GM18870 (cell line): ENCODE results near the gene ZDBF2.
A peak's percentile ranks its signal among the peaks of the same experiment; 100 is the strongest.
"Not testable (repeated sequence)": the region's sequence is repeated elsewhere in the genome, so short reads cannot be mapped to it uniquely, and the experiment has no call there.

Experiments used
- ATAC-seq: cut with Tn5 transposase; IDR thresholded peaks from one replicate; pipeline ENCODE4 v1.9.1; 2021; ENCODE audit warnings: moderate library complexity; ENCODE audit not compliant: unreplicated experiment

The ZDBF2 gene

GRCh38 chr2:206274434-206275311, at the start of gene ZDBF2:
Gene ZDBF2, plus strand, starts transcription at chr2:206274663. Its CDS starts 7,187 bp downstream, at chr2:206281850.
- ATAC-seq = peak; percentile 50

DNA sequence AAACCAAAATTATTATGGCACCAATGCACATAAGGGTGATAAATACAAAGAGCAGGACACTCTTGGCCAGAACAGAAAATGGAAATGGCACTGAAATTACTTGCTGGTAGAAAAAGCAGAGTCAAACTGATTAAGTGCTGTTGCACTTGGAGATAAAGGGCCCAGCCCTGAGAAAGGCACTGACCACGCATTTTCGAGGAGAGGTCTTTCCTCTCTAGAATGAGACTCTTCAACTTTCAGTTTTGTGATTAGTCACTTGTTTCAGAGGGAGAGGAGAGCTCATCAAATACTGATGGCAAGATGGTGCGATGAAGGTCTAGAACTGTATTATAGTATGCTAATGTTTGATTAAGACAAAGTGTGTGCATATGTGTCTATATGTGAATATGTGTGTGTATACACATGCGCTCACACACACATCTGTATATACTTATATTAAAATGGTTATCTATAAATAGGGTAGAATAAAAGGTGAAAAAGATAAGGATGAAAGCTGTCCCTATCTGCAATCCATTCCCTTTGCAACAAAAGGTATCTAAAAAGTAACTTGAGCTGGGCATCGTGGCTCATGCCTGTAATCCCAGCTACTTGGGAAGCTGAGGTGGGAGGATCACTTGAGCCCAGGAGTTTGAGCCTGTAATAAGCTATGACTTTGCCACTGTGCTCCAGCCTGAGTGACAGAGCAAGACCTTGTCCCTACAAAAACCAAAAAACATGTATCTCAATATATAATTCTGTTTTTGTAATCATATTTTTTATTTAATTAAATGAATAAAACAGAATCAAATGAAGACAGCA, 48.8 kb upstream of the ZDBF2 start:
- peak; percentile 98 for ATAC-seq

DNA sequence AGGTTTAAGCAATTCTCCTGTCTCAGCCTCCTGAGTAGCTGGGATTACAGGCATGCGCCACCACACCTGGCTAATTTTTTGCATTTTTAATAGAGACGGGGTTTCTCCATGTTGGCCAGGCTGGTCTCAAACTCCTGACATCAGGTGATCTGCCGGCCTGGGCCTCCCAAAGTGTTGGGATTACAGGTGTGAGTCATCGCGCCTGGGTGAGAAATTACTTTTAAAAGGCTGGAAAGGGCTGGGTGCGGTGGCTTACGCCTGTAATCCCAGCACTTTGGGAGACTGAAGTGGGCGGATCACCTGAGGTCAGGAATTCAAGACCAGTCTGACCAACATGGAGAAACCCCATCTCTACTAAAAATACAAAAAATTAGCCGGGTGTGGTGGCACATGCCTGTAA, 45.8 kb upstream of the ZDBF2 start:
- not testable (repeated sequence) for ATAC-seq

DNA sequence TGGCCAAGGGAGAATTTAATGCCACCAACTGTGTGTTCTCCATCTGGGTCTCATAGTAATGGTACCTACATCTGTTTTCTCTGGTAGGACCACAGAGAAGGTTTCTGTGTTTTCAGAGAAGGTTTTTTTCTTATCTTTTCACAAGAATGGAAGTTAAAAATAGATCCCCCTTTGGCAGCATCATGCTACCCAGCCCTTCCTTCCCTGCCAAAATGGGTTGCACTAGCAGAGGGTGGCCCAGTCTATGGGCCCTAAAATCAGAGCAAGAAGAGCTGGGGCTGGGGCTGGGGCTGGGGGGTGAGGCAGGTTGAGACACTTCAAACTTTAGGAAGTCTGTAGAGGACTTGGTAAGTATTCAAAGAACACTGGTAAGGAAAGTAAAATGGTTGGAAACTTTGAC, 44.8 kb upstream of the ZDBF2 start:
- ATAC-seq = no peak

DNA sequence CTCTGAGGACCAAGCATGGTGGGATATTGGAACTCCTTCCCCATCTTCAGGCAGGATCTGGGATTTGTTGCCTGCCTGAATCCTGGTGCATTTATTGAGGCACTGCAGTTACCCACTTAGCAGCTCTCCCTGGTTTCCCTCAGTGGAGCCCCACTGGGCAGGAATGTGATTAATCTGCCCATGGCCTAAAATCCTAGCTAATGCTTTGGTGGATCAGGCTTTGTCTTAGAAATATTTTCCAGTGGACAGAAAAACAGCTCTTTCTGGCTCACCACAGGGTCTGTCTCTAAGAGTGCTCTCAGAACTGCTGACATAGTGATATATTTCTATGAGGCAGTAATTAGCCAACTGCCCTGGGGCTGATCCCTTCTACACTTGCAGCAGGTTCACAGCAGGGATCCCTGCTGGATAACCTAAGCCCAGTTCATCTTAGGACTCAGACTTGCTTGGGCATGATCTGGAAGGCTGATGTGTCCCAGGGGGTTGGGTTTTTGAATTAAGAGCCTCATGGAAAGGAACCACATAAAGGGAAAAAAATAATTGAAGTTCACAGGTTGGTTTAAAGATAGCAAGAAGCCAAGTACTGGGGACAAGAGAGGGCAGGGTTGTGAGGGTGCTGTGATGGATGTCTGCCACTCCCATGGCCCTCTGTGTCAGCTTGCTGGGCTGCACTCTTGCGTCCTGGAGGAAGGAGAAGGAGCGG, 44.3 kb upstream of the ZDBF2 start:
- ATAC-seq = no peak

GRCh38 chr2:206231669-206232286, 42.7 kb upstream of the ZDBF2 start:
- no peak for ATAC-seq

- ATAC-seq = no peak
These were observed 42.0 kb upstream of the ZDBF2 start for GRCh38 chr2:206232287-206233035.

DNA sequence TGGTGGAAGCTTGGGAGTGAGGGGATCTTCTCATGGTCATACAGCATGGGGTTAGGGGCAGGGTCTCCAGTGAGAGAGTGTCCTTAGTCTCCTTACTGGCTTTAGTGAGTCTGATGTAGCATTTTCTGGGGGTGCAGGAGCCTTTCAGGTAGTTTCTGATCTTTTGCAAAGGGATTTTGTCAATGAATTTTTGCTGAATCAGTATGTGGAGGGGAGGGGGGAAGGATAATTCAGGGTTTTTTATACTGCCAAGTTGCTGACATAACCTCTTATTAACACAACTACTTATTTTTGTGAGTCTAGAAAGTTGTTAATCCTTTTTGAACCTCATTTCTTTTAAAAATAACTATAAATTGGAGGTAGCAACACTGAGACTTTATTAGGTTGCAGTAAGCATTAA, 35.3 kb upstream of the ZDBF2 start:
- ATAC-seq = no peak

- no peak for ATAC-seq
These were observed 34.1 kb upstream of the ZDBF2 start for GRCh38 chr2:206240327-206240726.

DNA sequence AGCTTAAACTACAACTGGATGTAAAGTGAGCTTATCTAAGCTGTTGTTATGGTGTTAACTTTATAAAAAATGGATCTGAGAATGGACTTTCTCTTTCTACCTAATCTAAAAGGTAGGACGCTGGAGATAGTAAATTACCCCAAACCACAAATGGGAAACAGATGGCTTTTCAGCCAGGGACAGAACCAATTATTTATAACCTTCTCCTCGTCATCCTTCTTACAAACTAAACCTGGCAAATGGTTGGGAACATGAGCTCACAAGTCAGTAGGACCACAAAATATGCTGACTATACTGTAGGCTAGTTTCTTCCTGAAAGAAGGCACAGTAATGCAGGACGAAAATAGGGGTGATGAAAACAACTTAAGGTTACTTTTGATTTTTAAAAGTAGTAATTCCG, 32.7 kb upstream of the ZDBF2 start:
- no peak for ATAC-seq

DNA sequence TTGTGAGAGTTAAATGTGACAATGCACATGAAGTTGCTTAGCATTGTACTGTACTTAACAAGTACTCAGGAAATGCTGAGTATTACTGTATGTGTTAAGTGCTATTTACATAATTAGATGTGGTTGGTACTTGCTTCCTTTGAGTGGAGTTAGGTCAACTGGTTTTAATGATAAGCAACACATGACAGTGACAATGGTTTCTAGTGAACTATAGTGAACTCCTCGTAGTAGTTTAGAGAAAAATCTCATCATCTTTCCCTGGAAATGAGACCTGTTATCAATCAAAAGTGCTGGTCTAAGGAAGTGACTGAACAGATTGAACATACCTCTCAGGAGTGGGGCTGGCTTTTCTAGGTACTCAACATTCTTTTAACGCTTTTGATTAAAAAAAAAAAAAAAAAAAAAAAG, 29.2 kb upstream of the ZDBF2 start:
- peak; percentile 54 for ATAC-seq

- no peak for ATAC-seq
These were observed 24.2 kb upstream of the ZDBF2 start for GRCh38 chr2:206250041-206250897.

- ATAC-seq = no peak
These were observed 21.2 kb upstream of the ZDBF2 start for GRCh38 chr2:206253125-206253776.

DNA sequence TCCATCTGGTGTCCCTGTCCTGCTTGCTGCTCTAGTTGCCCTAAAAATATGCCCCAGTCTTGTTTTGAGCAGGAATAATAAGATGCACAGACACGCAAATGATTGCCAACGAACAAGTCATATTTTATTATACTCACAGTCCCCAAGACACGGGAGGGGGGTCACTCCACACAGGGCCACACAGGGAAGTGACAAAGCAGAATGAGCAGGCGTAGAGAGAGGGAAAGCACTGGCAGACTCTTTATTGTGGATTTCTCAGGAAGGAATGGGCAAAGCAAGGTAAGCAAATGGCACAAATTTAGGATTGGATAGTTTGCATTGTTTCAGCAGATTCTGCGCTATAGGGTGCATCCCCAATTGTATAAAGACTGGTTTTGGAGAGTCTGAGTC, 20.7 kb upstream of the ZDBF2 start:
- ATAC-seq = no peak

GRCh38 chr2:206255003-206255402, 19.5 kb upstream of the ZDBF2 start:
- no peak for ATAC-seq

DNA sequence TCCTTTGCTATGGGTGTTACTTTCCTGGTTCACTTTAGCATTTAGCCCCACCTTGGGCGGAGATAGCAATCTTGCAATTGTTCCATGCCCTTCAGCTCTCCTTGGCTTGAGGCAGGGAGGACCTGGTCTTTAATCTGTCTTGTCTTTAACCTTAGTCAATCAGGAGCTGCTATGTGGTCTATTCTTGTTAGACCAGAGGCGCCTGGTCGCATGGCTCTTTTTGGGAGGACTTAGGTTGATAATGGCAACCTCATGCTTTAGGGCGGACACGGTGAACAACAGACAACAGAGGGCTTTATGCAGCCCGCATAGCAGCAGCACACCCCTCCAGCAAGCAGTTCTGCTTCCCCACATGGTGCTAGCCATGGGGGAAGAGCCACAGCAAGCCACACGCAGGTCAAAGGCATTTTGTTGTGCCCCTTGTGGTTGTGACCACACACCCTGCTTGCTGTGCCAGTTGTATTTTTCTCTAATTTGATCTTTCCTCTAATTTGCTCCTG, 17.7 kb upstream of the ZDBF2 start:
- ATAC-seq = no peak

GRCh38 chr2:206257350-206257749, 17.1 kb upstream of the ZDBF2 start:
- no peak for ATAC-seq

DNA sequence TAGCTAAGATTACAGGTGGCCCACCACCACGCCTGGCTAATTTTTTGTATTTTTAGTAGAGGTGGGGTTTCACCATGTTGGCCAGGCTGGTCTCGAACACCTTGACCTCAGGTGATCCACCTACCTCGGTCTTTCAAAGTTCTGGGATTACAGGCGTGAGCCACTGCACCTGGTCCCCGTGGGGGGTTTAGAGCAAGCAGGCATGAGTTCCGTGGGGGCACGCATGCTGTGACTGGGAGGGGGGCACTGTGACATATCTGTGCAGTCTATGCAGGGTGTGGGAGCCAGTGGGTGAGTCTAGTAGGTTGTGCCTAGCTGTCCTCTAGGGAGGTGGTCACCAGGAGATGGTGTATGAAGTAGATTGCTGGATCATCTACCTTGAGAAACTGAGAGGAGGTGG, 16.6 kb upstream of the ZDBF2 start:
- ATAC-seq = no peak

- ATAC-seq = not testable (repeated sequence)
These were observed 15.8 kb upstream of the ZDBF2 start for GRCh38 chr2:206258615-206259014.
